ENCODE measurements around the gene PEX16. TPM values are rescaled to one million over a fixed set of nuclear protein-coding genes. Genes with fewer than 3 reads are reported as not detected.
A peak's percentile ranks its signal among the peaks of the same experiment; 100 is the strongest.

The PEX16 gene
- total RNA-seq, 6 donors from 2014 or later = 22.9 to 43.0 (median 32.6) TPM

DNA sequence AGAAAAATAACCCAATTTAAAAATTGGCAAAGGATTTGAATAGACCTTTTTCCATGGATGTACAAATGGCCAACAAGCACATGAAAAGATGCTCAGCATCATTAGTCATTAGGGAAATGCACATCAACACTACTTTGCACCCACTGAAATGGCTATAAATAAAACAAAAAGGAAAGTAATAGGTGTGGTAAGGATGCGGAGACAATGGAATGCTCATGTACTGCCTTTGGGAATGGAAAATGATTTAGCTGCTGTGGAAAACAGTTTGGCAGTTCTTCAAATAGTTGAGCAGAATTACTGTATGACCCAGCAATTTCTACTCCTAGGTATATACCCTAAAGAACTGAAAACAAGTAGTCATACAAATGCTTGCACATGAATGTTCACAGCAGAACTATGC, 42.2 kb upstream of the PEX16 start:
- no peak for ATAC-seq (ENCODE audit: low FRiP score in 2 of 2)
- H3K9me3 ChIP-seq = no peaks in the 10 kb centered on the region

DNA sequence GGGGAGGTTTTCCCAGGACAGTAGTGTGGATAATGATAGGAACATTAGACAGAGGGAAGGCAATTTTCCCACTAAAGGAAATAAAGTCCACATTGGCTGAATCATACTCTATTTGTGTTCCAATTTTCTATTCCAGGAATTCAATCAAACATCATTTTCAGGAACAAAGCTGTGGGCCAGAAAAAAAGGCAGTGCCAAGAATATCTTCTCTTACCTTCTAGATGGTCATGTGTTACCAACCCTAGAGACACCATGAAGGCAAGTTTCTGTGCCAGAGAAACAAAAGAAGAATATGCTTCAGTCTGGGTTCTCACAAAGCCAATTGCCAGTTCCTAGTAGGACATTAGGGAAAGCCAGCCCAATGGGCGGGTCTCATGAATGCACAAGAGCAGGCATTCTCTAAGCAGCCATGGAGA, 32.3 kb upstream of the PEX16 start:
- Histone ChIP-seq H3K9me3 (no peaks in the 10 kb centered on the region), H3K36me3 (peaks cover 19 to 95% (median 61%) of the 10 kb centered on the region in 4 donors), H3K4me1 (no peaks in the 10 kb centered on the region), H3K27me3 (no peaks in the 10 kb centered on the region), H3K27ac (no peak overlapping the region), H3K4me3 (no peak overlapping the region)
- ATAC-seq (ENCODE audit: low FRiP score in 2 of 2) (peak in 1 of 2 donors; percentile 29), DNase-seq (no peak)
- no peak for TF ChIP-seq POLR2AphosphoS5 (IDR thresholded peaks at IDR 0.05)
- TF ChIP-seq POLR2A (IDR thresholded peaks at IDR 0.05) = no peak
- TF ChIP-seq EP300 (IDR thresholded peaks at IDR 0.05) = no peak
- TF ChIP-seq, protein P1, sequence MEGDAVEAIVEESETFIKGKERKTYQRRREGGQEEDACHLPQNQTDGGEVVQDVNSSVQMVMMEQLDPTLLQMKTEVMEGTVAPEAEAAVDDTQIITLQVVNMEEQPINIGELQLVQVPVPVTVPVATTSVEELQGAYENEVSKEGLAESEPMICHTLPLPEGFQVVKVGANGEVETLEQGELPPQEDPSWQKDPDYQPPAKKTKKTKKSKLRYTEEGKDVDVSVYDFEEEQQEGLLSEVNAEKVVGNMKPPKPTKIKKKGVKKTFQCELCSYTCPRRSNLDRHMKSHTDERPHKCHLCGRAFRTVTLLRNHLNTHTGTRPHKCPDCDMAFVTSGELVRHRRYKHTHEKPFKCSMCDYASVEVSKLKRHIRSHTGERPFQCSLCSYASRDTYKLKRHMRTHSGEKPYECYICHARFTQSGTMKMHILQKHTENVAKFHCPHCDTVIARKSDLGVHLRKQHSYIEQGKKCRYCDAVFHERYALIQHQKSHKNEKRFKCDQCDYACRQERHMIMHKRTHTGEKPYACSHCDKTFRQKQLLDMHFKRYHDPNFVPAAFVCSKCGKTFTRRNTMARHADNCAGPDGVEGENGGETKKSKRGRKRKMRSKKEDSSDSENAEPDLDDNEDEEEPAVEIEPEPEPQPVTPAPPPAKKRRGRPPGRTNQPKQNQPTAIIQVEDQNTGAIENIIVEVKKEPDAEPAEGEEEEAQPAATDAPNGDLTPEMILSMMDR (IDR thresholded peaks at IDR 0.05) = no peak
- 100% methylated on average over 1 of the region's 1 CpG for WGBS, 2 donors

More for the DNA sequence above, 42.2 kb upstream of the PEX16 start:
- Histone ChIP-seq H3K4me1 (no peaks in the 10 kb centered on the region), H3K27me3 (no peaks in the 10 kb centered on the region), H3K4me3 (no peak overlapping the region), H3K27ac (no peak overlapping the region), H3K36me3 (peaks cover 0 to 33% (median 0%) of the 10 kb centered on the region in 4 donors)
- no peak for DNase-seq
- TF ChIP-seq, protein P1 (IDR thresholded peaks at IDR 0.05) = no peak
- TF ChIP-seq POLR2AphosphoS5 (IDR thresholded peaks at IDR 0.05) = no peak
- no peak for TF ChIP-seq EP300 (IDR thresholded peaks at IDR 0.05)
- no peak for TF ChIP-seq POLR2A (IDR thresholded peaks at IDR 0.05)
- 82 to 92% methylated on average over 1 of the region's 1 CpG for WGBS, 2 donors

DNA sequence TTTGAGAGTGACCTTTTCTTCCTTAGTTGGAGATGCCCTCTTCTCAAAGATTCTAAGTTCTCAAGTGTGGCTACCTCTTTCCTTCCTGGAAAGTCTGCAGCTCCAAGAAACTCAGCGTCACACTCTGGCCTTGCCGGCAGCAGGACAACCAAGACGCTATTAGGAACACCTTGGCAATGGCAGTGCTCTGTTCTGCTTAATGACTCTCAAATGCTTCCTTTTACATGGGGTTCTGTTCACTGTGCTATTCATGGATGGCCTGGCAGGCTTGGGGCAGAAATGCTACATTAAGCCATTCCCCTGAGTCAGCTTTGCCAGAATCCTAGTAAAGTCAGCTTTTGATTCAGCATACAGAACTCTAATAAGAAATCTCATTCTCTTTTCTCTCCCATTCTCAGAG, 30.7 kb upstream of the PEX16 start:
- no peaks in the 10 kb centered on the region for H3K27me3 ChIP-seq
- ATAC-seq (ENCODE audit: low FRiP score in 2 of 2) (no peak), DNase-seq (no peak)
- no peaks in the 10 kb centered on the region for H3K9me3 ChIP-seq
- WGBS, 2 donors = 95 to 97% methylated on average over 3 of the region's 3 CpGs
- no peak overlapping the region for H3K4me3 ChIP-seq
- H3K4me1 ChIP-seq = no peaks in the 10 kb centered on the region
- H3K36me3 ChIP-seq = peaks cover 19 to 97% (median 71%) of the 10 kb centered on the region in 4 donors
- no peak for TF ChIP-seq EP300 (IDR thresholded peaks at IDR 0.05)
- TF ChIP-seq, protein P1 (IDR thresholded peaks at IDR 0.05) = no peak
- TF ChIP-seq POLR2AphosphoS5 (IDR thresholded peaks at IDR 0.05) = no peak
- TF ChIP-seq POLR2A (IDR thresholded peaks at IDR 0.05) = no peak
- H3K27ac ChIP-seq = no peak overlapping the region

DNA sequence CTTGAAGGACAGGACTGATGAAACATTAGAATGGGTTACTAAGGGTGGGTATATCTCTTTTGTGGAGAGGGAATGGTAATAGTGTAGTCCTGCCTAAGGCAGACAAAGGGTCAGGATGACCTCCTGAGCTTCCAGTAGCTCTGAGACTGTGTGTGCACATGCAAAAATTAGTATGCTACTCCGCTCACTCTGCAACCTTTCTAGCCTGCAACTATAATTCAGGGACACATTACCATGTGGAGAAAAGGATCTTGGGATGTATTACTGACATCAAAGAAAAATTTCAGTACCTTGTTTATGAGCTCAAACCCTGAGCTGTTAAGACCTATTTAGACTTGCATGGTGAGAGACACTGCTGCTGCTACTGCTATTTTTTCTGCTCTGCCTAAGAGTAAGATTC, 30.2 kb upstream of the PEX16 start:
- Histone ChIP-seq H3K36me3 (peaks cover 19 to 95% (median 67%) of the 10 kb centered on the region in 4 donors), H3K27ac (no peak overlapping the region), H3K4me3 (no peak overlapping the region), H3K4me1 (no peaks in the 10 kb centered on the region), H3K9me3 (no peaks in the 10 kb centered on the region), H3K27me3 (no peaks in the 10 kb centered on the region)
- ATAC-seq (ENCODE audit: low FRiP score in 2 of 2) (no peak), DNase-seq (no peak)
- 88 to 94% methylated on average over 1 of the region's 1 CpG for WGBS, 2 donors
- TF ChIP-seq POLR2AphosphoS5 (IDR thresholded peaks at IDR 0.05) (no peak), EP300 (IDR thresholded peaks at IDR 0.05) (no peak), POLR2A (IDR thresholded peaks at IDR 0.05) (no peak)
- TF ChIP-seq, protein P1 (IDR thresholded peaks at IDR 0.05) = no peak

DNA sequence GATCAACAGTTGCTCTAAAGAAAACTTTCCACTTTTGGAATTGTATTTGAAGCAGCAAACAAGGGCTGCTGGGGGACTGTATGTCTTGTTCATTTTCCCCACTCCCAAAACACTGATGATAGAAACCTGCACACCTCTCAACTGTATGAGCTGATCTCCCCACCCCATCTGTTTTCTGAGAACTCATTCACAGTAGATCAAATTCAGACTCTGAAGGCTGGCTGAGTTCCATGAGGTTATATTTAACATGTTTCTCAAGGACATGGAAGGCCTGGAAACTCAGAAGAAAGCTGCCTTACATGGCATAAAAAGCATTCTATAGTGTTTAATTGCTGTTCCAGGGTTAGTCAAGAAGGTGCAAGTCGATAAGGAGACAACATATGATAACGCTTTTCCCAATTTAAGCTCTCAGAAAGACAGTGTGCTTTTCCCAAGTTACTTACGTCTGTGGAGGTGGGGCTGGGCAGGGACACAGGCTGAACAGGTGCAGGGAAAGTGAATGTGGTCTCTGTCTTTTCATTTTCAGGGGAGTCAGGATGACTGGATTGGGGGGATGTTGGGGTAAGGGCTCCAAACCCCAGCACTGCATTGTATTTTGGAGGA, 27.8 kb upstream of the PEX16 start:
- ATAC-seq (ENCODE audit: low FRiP score in 2 of 2) (no peak), DNase-seq (no peak)
- no peaks in the 10 kb centered on the region for H3K27me3 ChIP-seq
- peaks cover 24 to 93% (median 69%) of the 10 kb centered on the region in 4 donors for H3K36me3 ChIP-seq
- TF ChIP-seq POLR2A (IDR thresholded peaks at IDR 0.05) (no peak), POLR2AphosphoS5 (IDR thresholded peaks at IDR 0.05) (no peak), EP300 (IDR thresholded peaks at IDR 0.05) (no peak)
- TF ChIP-seq, protein P1 (IDR thresholded peaks at IDR 0.05) = no peak
- H3K4me3 ChIP-seq = no peak overlapping the region
- WGBS, 2 donors = 75 to 90% methylated on average over 3 of the region's 3 CpGs
- no peaks in the 10 kb centered on the region for H3K9me3 ChIP-seq
- H3K4me1 ChIP-seq = no peaks in the 10 kb centered on the region
- H3K27ac ChIP-seq = no peak overlapping the region
